HG02642 (cell line): ENCODE results near the gene NEXMIF.
A peak's percentile ranks its signal among the peaks of the same experiment; 100 is the strongest.
"Not testable (repeated sequence)": the region's sequence is repeated elsewhere in the genome, so short reads cannot be mapped to it uniquely, and the experiment has no call there.

ENCODE experiments used
- ATAC-seq: cut with Tn5 transposase; IDR thresholded peaks from one replicate; pipeline ENCODE4 v1.9.1; 2021; ENCODE audit warnings: mild to moderate bottlenecking; ENCODE audit not compliant: unreplicated experiment, poor library complexity

NEXMIF gene

GRCh38 chrX:74925225-74926088 lies at the start of gene NEXMIF:
Gene NEXMIF, minus strand, starts transcription at chrX:74925452.
- ATAC-seq = peak; percentile 64

GRCh38 chrX:74961962-74962361 lies 36.7 kb upstream of the NEXMIF start:
- not testable (repeated sequence) for ATAC-seq

GRCh38 chrX:74949717-74950116 lies 24.5 kb upstream of the NEXMIF start:
- ATAC-seq = no peak

- ATAC-seq = no peak
Measured at GRCh38 chrX:74940414-74940813, 15.2 kb upstream of the NEXMIF start.

- no peak for ATAC-seq
Measured at GRCh38 chrX:74931214-74931613, 6.0 kb upstream of the NEXMIF start.

GRCh38 chrX:74924449-74925224 lies 615 bp downstream of the NEXMIF start:
- ATAC-seq = peak; percentile 60

- ATAC-seq = peak; percentile 18
Measured at GRCh38 chrX:74923942-74924448, 1.3 kb downstream of the NEXMIF start.

- peak; percentile 61 for ATAC-seq
Measured at GRCh38 chrX:74922922-74923543, 2.2 kb downstream of the NEXMIF start.

GRCh38 chrX:74911494-74911893 lies 13.8 kb downstream of the NEXMIF start:
- no peak for ATAC-seq

- ATAC-seq = no peak
Measured at GRCh38 chrX:74906417-74906816, 18.8 kb downstream of the NEXMIF start.

GRCh38 chrX:74902806-74903205 lies 22.4 kb downstream of the NEXMIF start:
- no peak for ATAC-seq

- ATAC-seq = no peak
Measured at GRCh38 chrX:74892561-74892960, 32.7 kb downstream of the NEXMIF start.

GRCh38 chrX:74890676-74891430 lies 34.4 kb downstream of the NEXMIF start:
- ATAC-seq = peak; percentile 89

GRCh38 chrX:74882383-74882782 lies 42.9 kb downstream of the NEXMIF start:
- not testable (repeated sequence) for ATAC-seq

GRCh38 chrX:74865725-74866124 lies 59.5 kb downstream of the NEXMIF start:
- no peak for ATAC-seq

- no peak for ATAC-seq
Measured at GRCh38 chrX:74853255-74853654, 72.0 kb downstream of the NEXMIF start.

- no peak for ATAC-seq
Measured at GRCh38 chrX:74835566-74835965, 89.7 kb downstream of the NEXMIF start.

- not testable (repeated sequence) for ATAC-seq
Measured at GRCh38 chrX:74819797-74820196, 105.5 kb downstream of the NEXMIF start.

GRCh38 chrX:74814681-74815080 lies 110.6 kb downstream of the NEXMIF start:
- no peak for ATAC-seq

GRCh38 chrX:74804574-74804973 lies 120.7 kb downstream of the NEXMIF start:
- no peak for ATAC-seq
